HFF-Myc (cell line): ENCODE results near the gene ATP11B.
"Not testable (repeated sequence)": the region's sequence is repeated elsewhere in the genome, so short reads cannot be mapped to it uniquely, and the experiment has no call there.

Experiments used
- DNase-seq: peaks from one replicate; pipeline ENCODE4 v3.0.0-alpha.2; 2011; ENCODE audit warnings: low read depth; ENCODE audit errors: extremely low read depth
- H3K4me3 ChIP-seq: replicated peaks from 2 replicates; pipeline ENCODE4 v1.5.1; 2011; ENCODE audit warnings: low read depth, mild to moderate bottlenecking, control low read depth, low read length
- CTCF ChIP-seq: IDR thresholded peaks from 2 replicates; pipeline ENCODE4 v1.5.1; 2012; ENCODE audit warnings: mild to moderate bottlenecking, low read depth, low read length, control low read depth; ENCODE audit errors: missing control alignments

ATP11B gene

GRCh38 chr3:182794455-182795388 is 1.4 kb downstream of the ATP11B start:
- peak overlapping the region; percentile 65 for H3K4me3 ChIP-seq
- TF ChIP-seq CTCF, result no peak
- DNase-seq, result no peak

- TF ChIP-seq CTCF, result no peak
- peak overlapping the region; percentile 65 for H3K4me3 ChIP-seq
- DNase-seq, result no peak
Observed at GRCh38 chr3:182795389-182795782, 2.1 kb downstream of the ATP11B start.

GRCh38 chr3:182796310-182796709 is 3.0 kb downstream of the ATP11B start:
- no peak for TF ChIP-seq CTCF
- DNase-seq, result no peak
- H3K4me3 ChIP-seq, result no peak overlapping the region

- no peak for TF ChIP-seq CTCF
- DNase-seq, result no peak
- no peak overlapping the region for H3K4me3 ChIP-seq
Observed at GRCh38 chr3:182797876-182798275, 4.6 kb downstream of the ATP11B start.

- not testable (repeated sequence) for DNase-seq, H3K4me3 ChIP-seq
Observed at GRCh38 chr3:182799143-182799542, 5.8 kb downstream of the ATP11B start.

GRCh38 chr3:182800508-182800907 is 7.2 kb downstream of the ATP11B start:
- no peak for DNase-seq
- TF ChIP-seq CTCF, result no peak

GRCh38 chr3:182802413-182803390 is 9.4 kb downstream of the ATP11B start:
- no peak for TF ChIP-seq CTCF
- H3K4me3 ChIP-seq, result no peak overlapping the region
- DNase-seq, result no peak

More at GRCh38 chr3:182800508-182800907, 7.2 kb downstream of the ATP11B start:
- no peak overlapping the region for H3K4me3 ChIP-seq
